Kidney capillary endothelial cell (primary cell): ENCODE measurements around the gene MAS1L.
"Not testable (repeated sequence)": the region's sequence is repeated elsewhere in the genome, so short reads cannot be mapped to it uniquely, and the experiment has no call there.

ENCODE experiments used
- DNase-seq: peaks from one replicate; pipeline ENCODE4 v3.0.0-alpha.2; 2018; ENCODE audit warnings: low spot score

Gene MAS1L

DNA sequence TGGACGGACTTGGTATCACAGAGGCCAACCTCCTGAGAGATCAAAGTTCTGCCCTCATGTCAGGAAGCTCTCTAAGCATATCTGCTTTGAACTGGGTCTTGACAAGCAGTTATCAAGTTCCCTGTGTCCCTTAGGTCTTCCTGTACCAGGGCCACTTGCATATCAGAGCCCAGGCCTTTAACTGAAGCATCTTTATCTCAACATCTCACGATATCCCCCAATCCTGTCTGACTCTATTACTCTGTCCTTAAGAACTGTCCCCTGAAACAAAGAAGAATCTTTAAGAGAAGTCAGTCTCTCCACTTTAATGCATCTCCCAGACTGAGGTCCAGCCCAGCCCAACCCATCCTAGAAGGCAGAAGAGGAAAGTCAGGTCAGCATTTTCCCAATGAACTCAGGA lies 8.2 kb downstream of the MAS1L start:
- no peak for DNase-seq

DNA sequence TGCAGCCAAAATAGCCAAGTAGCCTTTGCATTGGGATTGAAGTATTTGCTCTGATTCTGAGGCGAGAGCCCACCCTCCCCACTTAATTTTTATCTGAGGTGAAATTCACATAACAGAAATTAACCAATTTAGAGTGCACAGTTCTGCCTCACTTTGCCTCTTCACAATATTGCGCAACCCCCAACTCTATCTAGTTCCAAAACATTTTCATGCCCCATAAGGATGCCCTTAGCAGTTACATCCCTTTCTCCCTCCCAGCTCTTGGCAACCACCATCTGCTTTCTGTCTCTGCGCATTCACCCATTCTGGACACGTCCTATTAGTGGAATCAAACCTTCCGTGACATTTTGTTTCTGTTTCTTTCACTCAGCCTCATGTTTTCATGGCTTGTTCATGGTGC lies 9.0 kb downstream of the MAS1L start:
- no peak for DNase-seq

DNA sequence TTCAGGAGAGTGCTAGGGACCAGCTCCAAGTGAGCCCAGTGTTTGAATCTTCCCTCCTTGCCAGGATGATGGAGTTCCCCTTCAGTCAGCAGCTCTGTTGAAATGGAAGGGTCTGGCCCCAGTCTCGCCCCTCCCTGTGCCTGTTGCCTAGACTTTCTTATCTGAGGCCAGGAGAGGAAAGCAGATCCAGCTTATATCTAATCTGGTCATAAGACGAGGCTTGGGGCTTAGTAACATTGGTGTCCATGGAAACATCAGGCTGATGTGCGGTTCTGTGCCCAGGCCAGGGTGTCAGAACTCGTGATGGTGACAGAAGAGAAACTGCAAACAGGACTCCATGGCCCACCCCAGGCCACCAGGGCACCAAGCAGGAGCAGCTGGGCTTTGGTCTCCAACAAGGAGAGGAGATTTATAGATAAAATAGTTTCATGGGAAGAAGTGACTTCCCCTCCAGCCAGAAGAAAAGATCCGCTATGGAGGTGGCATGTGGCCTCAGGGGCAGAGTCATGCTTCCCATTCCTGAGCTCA lies 9.8 kb downstream of the MAS1L start:
- DNase-seq: no peak

DNA sequence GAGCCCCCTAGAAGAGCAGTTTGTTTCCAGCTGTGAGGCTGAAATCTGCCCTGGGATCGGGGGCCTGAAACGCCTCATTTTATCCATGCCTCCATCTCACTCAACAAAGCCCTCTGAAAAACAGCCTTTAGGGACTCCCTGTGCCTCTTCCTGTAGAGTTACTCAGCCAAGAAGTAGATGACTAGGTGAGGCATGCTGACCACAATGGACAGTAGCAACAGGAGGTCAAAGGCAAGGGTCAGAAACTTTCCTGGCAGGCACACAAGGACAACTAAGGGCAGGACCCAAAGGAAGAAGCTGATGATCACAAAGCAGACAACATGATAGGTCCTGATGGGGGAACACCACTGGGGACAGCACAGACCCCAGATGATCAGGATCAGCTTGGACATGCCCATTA lies 12.8 kb downstream of the MAS1L start:
- no peak for DNase-seq

DNA sequence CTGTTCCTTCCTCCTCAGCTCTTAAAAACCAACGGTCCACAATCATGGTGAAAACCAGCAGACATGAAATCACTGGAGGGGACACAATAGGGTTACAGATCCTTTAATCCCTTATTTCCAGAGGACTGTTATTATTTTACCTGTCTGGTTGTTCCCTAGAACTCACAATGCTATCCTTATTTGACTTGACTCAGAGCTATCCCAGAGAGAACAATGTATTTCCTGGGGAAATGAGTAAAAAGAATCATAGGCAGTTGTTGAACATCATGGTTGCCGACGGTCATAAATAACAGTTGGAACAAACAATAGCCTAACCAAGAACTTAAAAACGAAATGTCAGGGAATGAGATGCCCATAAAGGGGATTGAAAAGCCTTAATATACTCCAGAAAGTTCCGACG lies 21.5 kb downstream of the MAS1L start:
- peak; percentile 56 for DNase-seq

DNA sequence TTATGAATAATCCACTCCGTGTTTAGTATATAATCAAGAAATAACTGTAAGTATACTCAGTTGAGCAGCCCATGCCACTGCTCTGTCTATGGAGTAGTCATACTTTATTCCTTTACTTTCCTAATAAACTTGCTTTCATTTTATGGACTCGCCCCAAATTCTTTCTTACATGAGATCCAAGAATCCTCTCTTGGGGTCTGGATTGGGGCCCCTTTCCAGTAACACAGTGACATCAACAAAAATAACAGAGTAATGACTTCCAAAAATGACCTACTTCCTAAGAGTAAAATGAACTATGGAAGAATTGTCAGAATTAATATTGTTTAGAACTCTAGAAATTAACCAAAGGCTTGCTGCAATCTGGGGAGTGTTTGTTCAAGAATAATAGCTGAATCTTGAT lies 22.0 kb downstream of the MAS1L start:
- no peak for DNase-seq

DNA sequence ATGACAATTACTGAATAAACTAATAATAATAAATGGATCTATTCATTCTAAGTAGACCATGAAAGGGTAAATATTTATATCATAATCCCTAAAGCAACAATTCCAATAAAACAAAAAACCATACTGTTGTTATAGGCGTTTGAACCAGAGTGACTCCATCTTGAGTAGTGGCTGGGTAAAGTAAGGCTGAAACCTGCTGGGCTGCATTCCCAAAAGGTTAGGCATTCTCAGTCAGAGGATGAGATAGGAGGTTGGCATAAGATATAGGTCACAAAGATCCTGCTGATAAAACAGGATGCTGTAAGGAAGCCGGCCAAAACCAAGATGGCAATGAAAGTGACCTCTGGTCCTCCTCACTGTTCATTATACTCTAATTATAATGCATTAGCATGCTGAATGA lies 22.5 kb downstream of the MAS1L start:
- DNase-seq: no peak

DNA sequence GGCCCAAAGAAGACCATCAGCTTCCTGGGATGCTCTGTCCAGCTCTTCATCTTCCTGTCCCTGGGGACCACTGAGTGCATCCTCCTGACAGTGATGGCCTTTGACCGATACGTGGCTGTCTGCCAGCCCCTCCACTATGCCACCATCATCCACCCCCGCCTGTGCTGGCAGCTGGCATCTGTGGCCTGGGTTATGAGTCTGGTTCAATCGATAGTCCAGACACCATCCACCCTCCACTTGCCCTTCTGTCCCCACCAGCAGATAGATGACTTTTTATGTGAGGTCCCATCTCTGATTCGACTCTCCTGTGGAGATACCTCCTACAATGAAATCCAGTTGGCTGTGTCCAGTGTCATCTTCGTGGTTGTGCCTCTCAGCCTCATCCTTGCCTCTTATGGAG lies 25.7 kb downstream of the MAS1L start:
- DNase-seq: no peak

DNA sequence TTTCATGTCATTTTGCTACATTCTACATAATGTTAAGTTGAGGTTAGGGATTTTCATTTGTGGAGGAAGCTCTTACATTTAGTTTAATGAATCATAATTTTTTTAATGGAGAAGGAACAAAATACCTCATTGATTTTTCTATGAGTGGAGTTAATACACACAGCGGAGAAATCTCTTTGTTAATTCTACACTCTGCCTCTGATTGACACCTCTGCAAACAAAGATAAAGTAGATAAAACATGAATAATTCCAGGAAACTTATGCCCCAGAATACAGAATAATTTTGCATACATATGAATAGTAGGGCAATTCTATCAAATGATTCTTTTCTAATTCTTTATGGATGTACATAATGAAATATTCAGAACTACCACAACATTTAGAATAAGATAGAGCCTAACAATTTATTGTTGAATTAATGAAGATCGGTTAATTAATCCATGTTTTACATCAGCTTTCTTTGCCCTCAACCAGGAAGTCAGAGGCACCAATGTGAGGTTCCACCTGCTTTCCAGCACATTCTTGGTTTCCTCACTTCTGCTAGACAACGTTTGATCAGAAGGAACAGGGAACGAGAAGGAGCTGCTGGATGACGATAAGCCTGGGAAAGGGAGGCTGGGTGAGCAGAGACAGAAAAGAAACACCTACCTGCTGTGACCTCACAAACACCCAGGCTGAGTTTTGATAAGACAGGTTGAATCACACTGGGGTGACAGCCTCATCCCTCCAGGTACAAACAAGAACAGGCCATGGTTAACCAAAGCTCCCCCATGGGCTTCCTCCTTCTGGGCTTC lies 26.5 kb downstream of the MAS1L start:
- DNase-seq: no peak

DNA sequence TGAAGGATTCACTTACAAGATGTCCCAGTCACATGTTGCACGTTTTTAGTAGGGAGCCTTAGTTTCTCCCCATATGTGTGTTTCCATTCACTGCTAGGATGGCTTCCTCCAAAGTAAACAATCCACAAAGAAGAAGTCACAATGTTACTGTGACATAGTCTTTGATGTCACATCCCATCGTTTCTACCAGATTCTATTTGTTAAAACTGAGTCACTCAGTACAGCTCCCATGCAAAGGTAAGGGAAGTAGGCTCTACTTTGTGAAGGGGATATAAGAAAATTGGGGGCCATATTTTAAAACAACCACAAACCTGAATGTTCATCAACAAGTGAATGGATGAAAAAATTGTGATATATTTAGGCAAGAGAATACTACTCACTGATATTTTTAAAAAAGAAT lies 30.8 kb downstream of the MAS1L start, which contains the start of the genes OR11A1 and OR2H1:
Gene OR11A1 (minus strand): TSS at position 101 of the 400 bp plus-strand sequence. CDS start 29,430 bp downstream, outside the sequence.
Gene OR2H1 (plus strand): TSS at position 185 of the 400 bp plus-strand sequence. CDS start 4,615 bp downstream, outside the sequence.
- DNase-seq: no peak

DNA sequence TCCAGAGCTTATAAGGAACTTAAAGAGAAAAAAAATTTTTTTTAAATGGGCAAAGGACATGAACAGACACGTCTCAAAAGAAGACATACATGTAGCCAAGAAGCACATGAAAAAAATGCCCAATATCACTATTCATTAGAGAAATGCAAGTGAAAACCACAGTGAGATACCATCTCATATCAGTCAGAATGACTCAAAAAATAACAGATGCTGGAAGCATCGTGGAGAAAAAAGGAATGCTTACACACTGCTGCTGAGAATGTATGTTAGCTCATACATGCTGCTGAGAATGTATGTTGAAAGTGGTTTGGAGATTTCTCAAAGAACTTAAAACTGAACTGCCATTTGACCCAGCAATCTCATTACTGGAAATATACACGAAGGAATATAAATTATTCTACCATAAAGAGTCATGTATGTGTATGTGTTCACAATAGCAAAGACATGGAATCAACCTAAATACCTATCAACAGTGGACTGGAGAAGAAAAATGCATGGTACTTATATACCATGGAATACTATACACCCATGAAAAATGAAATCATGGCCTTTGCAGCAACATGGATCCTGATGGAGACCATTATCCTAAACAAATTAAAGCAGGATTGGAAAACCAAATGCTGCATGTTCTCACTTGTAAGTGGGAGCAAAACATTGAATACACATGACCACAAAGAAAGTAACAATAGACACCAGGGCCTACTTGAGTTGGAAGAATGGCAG lies 36.1 kb downstream of the MAS1L start:
- no peak for DNase-seq

DNA sequence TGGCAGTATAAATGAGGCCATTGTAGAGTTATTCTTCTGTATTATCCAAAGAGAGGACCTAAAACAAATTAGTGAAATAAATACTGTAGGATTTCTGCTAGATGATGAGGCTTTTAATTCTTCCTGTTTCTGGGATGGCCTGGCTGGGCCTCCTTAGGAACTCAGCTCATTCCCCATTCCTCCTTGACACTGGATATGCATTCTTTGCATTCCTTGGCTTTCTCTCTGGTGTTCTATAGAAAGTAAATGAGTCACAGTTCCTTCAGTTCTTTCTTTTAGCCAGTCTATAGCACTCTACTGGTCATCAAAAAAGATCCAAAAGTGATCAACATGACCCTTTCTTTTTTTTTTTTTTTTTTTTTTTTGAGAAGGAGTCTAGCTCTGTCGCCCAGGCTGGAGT lies 40.1 kb downstream of the MAS1L start:
- no peak for DNase-seq

DNA sequence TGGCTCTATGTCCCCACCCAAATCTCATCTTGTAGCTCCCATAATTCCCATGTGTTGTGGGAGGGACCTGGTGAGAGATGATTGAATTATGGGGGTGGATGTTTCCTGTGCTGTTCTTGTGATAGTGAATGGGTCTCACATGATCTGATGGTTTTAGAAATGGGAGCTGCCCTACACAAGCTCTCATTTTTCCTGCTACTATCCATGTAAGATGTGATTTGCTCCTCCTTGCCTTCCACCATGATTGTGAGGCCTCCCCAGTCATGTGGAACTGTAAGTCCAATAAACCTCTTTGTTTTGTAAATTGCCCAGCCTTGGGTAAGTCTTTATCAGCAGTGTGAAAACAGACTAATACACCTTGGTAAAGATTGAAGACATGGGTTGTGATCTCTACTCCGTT lies 43.7 kb downstream of the MAS1L start:
- DNase-seq: not testable (repeated sequence)

DNA sequence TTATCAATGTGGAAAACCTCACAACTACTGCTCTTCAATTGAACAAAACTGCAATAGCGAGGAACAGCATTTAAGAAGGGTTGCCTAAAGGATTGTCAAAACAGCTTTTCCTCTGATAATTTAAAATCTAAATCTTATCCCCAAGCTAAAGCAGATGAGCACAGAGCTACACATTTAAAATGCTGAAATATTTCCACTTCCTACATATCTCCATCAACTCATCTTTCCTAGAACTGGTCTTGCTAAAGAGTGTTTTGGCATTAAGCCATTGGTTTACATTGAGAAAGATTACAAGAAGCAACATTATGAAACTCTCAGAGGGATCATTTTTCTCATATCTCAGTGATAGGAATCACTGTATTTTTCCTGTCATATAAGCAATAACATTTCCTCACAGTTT lies 45.0 kb downstream of the MAS1L start:
- DNase-seq: no peak

DNA sequence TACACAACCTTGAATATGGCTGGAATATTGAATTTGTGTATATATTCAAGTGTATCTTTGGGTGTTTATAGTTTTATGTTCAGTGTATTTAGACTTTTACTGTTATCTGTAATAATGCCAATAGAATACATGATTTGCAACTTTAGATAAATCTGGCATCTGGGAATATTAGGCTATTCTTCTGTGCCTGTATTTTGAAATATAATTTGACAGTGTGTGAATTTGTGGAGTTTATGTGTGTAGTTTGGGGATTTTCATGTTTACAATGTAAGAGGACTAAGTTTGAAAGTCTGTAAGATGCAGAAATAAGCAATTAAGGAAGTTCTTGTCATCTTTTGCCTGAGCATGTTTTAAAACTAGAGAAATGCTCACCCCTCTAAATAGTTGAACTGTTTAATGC lies 48.8 kb downstream of the MAS1L start, which contains the start of gene OR10C1:
Gene OR10C1 (plus strand): TSS at position 301 of the 400 bp plus-strand sequence. CDS start 710 bp downstream, outside the sequence.
- DNase-seq: no peak

DNA sequence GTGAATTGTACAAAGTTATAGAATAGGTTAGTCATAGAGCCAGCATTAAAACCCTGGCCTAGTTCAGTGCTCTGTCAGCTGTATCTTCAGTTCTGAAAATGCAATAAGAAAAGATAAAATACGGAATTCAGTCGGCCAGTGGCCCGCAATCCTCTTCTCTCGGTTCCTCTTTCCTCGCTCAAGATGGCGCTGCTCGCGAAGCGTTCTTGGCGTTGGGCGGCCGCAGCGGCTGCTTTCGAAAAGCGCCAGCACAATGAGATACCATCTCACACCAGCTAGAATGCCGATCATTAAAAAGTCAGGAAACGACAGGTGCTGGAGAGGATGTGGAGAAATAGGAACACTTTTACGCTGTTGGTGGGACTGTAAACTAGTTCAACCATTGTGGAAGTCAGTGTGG lies 51.0 kb downstream of the MAS1L start:
- not testable (repeated sequence) for DNase-seq
